Measurements from ENCODE around the gene VWA5A. TPM values are rescaled to one million over a fixed set of nuclear protein-coding genes. Genes with fewer than 3 reads are reported as not detected.

The VWA5A gene
- total RNA-seq, result 6.5 and 12.2 TPM in 2 replicates

GRCh38 chr11:124114942-124115781 lies at the start of gene VWA5A:
VWA5A (plus strand) TSS chr11:124115450; CDS start chr11:124117512, 2,062 bp downstream.
- TF ChIP-seq CTCF (IDR thresholded peaks at IDR 0.05; ENCODE audit: insufficient read depth, low read depth, low read length), result no peak
- peak; percentile 77 for DNase-seq (ENCODE audit: low read depth)
- H3K4me3 ChIP-seq (ENCODE audit: low read depth, low read length), result peak within 1 kb of the TSS; percentile 68

GRCh38 chr11:124068601-124069110 lies 46.6 kb upstream of the VWA5A start:
- no peak for DNase-seq (ENCODE audit: low read depth)
- TF ChIP-seq CTCF (IDR thresholded peaks at IDR 0.05; ENCODE audit: insufficient read depth, low read depth, low read length), result no peak
- no peak overlapping the region for H3K4me3 ChIP-seq (ENCODE audit: low read depth, low read length)

- H3K4me3 ChIP-seq (ENCODE audit: low read depth, low read length), result peak overlapping the region; percentile 42
- DNase-seq (ENCODE audit: low read depth), result peak; percentile 64
- peak; percentile 82 for TF ChIP-seq CTCF (IDR thresholded peaks at IDR 0.05; ENCODE audit: insufficient read depth, low read depth, low read length)
These were observed 45.5 kb upstream of the VWA5A start for GRCh38 chr11:124069429-124070401.

- DNase-seq (ENCODE audit: low read depth), result peak; percentile 82
- no peak overlapping the region for H3K4me3 ChIP-seq (ENCODE audit: low read depth, low read length)
- peak; percentile 73 for TF ChIP-seq CTCF (IDR thresholded peaks at IDR 0.05; ENCODE audit: insufficient read depth, low read depth, low read length)
These were observed 44.2 kb upstream of the VWA5A start for GRCh38 chr11:124070915-124071622.

GRCh38 chr11:124071623-124071948 lies 43.7 kb upstream of the VWA5A start:
- no peak overlapping the region for H3K4me3 ChIP-seq (ENCODE audit: low read depth, low read length)
- DNase-seq (ENCODE audit: low read depth), result no peak
- TF ChIP-seq CTCF (IDR thresholded peaks at IDR 0.05; ENCODE audit: insufficient read depth, low read depth, low read length), result no peak

- no peak overlapping the region for H3K4me3 ChIP-seq (ENCODE audit: low read depth, low read length)
- DNase-seq (ENCODE audit: low read depth), result no peak
- no peak for TF ChIP-seq CTCF (IDR thresholded peaks at IDR 0.05; ENCODE audit: insufficient read depth, low read depth, low read length)
These were observed 43.1 kb upstream of the VWA5A start for GRCh38 chr11:124072147-124072546.

Data from fibroblast of villous mesenchyme (primary cell).